ENCODE measurements around the gene MSL3B.

MSL3B gene

GRCh38 chr2:233816334-233816733 is 51.9 kb downstream of the MSL3B start:
- no peak for DNase-seq

- DNase-seq, result no peak
Measured at GRCh38 chr2:233815861-233816260, 52.3 kb downstream of the MSL3B start.
